Smooth muscle cell (in vitro differentiated cells): Measurements from ENCODE around the gene RAB11FIP3. TPM values are rescaled to one million over a fixed set of nuclear protein-coding genes. Genes with fewer than 3 reads are reported as not detected.

ENCODE experiments used
- DNase-seq: peaks from one replicate; lab custom pipeline; 2025; ENCODE audit not compliant: unreplicated experiment; lab: John Stamatoyannopoulos, UW
- H2AFZ ChIP-seq: fragments of 200-600 bp; sonication (generic); 2 replicates; pipeline ENCODE4 v1.6.0; 2016; ENCODE audit warnings: antibody characterized with exemption, low read depth, mild to moderate bottlenecking
- H3F3A ChIP-seq: fragments of 200-600 bp; sonication (generic); 2 replicates; pipeline ENCODE4 v1.6.0; 2017; ENCODE audit warnings: antibody characterized with exemption, low read depth
- H3K27ac ChIP-seq: fragments of 200-600 bp; sonication (generic); 2 replicates; pipeline ENCODE4 v1.5.1; 2016; ENCODE audit warnings: low read depth, mild to moderate bottlenecking
- H3K27me3 ChIP-seq: fragments of 200-600 bp; sonication (generic); 2 replicates; pipeline ENCODE4 v1.6.1; 2016; ENCODE audit warnings: low read depth, mild to moderate bottlenecking
- H3K36me3 ChIP-seq: fragments of 200-600 bp; sonication (generic); 2 replicates; pipeline ENCODE4 v1.5.1; 2016; ENCODE audit warnings: low read depth
- H3K4me1 ChIP-seq: fragments of 200-600 bp; sonication (generic); 2 replicates; pipeline ENCODE4 v1.5.1; 2016; ENCODE audit warnings: low read depth
- H3K4me2 ChIP-seq: fragments of 200-600 bp; sonication (generic); 2 replicates; pipeline ENCODE4 v1.6.0; 2016; ENCODE audit warnings: mild to moderate bottlenecking
- H3K4me3 ChIP-seq: fragments of 200-600 bp; sonication (generic); 2 replicates; pipeline ENCODE4 v1.5.1; 2016; ENCODE audit warnings: mild to moderate bottlenecking
- H3K79me2 ChIP-seq: fragments of 200-600 bp; sonication (generic); 2 replicates; pipeline ENCODE4 v1.6.0; 2016; ENCODE audit warnings: low read depth, mild to moderate bottlenecking
- H3K9ac ChIP-seq: fragments of 200-600 bp; sonication (generic); 2 replicates; pipeline ENCODE4 v1.6.0; 2016; ENCODE audit warnings: low read depth
- H3K9me3 ChIP-seq: fragments of 200-600 bp; sonication (generic); replicated peaks from 2 replicates; pipeline ENCODE4 v1.5.1; 2016; ENCODE audit warnings: low read depth
- H4K20me1 ChIP-seq: fragments of 200-600 bp; sonication (generic); 2 replicates; pipeline ENCODE4 v1.6.0; 2016; ENCODE audit warnings: low read depth
- WGBS: methylation state at CpG from one replicate; pipeline ENCODE4 v1.1.7; 2016; ENCODE audit warnings: low lambda C conversion rate; 5-methylcytosine and 5-hydroxymethylcytosine counted together
- polyA plus RNA-seq: library from polyadenylated mRNA; unstranded; fragments of >200 nt; fragmentation: Nextera tagmentation; extraction: Ambion mirVana; gene quantifications from 2 replicates; pipeline ENCODE4 v1.2.1, GENCODE V29; 2016
- total RNA-seq: library from RNA; depleted of rRNA; stranded (reverse); fragments of >200 nt; gene quantifications from 2 replicates; pipeline ENCODE4 v1.2.3, GENCODE V29; 2014
- TF ChIP-seq, protein P1 (sequence below): fragments of 200-600 bp; sonication (generic); IDR thresholded peaks from 2 replicates; pipeline ENCODE4 v1.5.1; 2017; ENCODE audit warnings: borderline replicate concordance, mild to moderate bottlenecking, antibody characterized with exemption; ENCODE audit not compliant: insufficient read depth, poor library complexity, severe bottlenecking

Gene RAB11FIP3
- total and polyA plus RNA-seq, 2 experiments from 2014 or later, result 19.5 to 20.4 TPM

DNA sequence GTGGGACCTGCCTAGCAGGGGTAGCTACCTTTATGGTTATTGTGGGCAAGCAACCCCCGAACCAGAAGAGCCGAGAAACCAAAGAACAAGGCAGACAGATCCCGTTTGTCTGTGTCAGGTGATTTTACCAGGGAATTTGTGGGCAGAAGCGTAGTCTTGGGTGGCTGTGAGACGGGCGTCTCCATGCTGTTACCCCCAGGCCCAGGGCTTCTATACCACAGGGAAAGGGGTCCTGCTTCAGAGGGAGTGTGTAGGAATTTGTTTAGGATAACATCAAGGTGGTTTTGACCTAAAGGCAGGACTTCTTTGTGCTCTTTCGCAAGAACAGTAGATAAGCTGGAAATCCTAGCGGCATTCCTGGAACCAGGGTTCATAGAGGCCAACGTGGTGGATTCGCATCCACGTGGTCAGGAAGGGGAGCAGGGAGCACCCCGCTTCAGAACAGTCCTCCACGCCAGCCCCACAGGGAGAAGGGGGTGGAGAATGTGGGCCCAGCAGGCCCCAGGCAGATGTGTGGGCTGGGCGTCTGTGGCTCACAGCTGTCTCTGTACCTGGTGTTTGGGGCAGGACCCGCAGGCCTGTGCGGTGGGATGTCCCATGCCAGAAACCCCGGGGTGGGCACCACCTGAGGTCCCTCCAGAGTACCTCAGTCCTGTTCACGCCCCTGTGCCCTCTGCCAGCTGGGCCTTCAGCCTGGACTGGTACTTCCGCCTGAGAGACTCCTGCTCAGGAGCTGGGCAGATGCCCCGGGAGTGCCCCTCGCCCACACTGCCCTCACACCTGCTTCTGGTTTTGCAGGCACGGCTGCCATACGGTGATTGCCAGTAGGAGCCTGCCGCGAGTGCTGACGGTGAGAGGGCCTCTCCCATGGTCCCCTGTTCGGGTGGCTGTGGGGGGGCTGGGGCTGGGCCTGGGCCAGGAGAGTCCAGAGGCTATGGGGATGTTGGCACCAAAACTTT lies 19.6 kb upstream of the RAB11FIP3 start:
- Histone ChIP-seq H3K36me3 (no peaks in the 10 kb centered on the region), H3F3A (peaks cover 1% of the 10 kb centered on the region), H2AFZ (no peak overlapping the region), H3K27me3 (no peaks in the 10 kb centered on the region), H3K4me2 (no peak overlapping the region), H3K9me3 (no peaks in the 10 kb centered on the region), H3K27ac (no peak overlapping the region), H4K20me1 (no peaks in the 10 kb centered on the region), H3K4me1 (no peaks in the 10 kb centered on the region), H3K4me3 (no peak overlapping the region), H3K79me2 (no peaks in the 10 kb centered on the region), H3K9ac (no peak overlapping the region)
- 95% methylated on average over 27 of the region's 27 CpGs for WGBS
- DNase-seq, result no peak
- TF ChIP-seq, protein P1, sequence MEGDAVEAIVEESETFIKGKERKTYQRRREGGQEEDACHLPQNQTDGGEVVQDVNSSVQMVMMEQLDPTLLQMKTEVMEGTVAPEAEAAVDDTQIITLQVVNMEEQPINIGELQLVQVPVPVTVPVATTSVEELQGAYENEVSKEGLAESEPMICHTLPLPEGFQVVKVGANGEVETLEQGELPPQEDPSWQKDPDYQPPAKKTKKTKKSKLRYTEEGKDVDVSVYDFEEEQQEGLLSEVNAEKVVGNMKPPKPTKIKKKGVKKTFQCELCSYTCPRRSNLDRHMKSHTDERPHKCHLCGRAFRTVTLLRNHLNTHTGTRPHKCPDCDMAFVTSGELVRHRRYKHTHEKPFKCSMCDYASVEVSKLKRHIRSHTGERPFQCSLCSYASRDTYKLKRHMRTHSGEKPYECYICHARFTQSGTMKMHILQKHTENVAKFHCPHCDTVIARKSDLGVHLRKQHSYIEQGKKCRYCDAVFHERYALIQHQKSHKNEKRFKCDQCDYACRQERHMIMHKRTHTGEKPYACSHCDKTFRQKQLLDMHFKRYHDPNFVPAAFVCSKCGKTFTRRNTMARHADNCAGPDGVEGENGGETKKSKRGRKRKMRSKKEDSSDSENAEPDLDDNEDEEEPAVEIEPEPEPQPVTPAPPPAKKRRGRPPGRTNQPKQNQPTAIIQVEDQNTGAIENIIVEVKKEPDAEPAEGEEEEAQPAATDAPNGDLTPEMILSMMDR, result no peak

DNA sequence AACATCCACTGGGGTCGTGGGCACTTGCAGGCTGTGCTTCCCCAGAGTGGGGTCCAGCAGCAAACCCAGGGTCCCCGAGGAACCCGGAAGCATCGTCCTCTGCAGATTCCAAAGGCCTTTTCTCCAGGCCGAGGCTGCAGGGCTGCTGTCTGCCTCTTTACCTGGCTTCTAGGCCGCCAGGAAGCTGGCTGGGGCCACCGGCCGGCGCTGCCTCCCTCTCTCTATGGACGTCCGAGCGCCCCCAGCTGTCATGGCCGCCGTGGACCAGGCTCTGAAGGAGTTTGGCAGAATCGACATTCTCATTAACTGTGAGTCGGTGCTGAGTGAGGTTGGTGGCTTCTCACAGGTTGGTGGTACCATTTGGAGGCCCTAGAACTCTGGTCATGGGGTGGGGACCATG lies 18.2 kb upstream of the RAB11FIP3 start:
- TF ChIP-seq, protein P1, result no peak
- no peak overlapping the region for H3K4me3 ChIP-seq
- WGBS, result 96% methylated on average over 16 of the region's 16 CpGs
- H3K9ac ChIP-seq, result no peak overlapping the region
- H3F3A ChIP-seq, result no peaks in the 10 kb centered on the region
- no peak for DNase-seq
- H4K20me1 ChIP-seq, result no peaks in the 10 kb centered on the region
- H3K4me1 ChIP-seq, result no peaks in the 10 kb centered on the region
- H3K27ac ChIP-seq, result no peak overlapping the region
- no peaks in the 10 kb centered on the region for H3K79me2 ChIP-seq
- no peaks in the 10 kb centered on the region for H3K27me3 ChIP-seq
- H2AFZ ChIP-seq, result no peak overlapping the region
- no peaks in the 10 kb centered on the region for H3K36me3 ChIP-seq
- H3K9me3 ChIP-seq, result no peaks in the 10 kb centered on the region
- H3K4me2 ChIP-seq, result no peak overlapping the region

DNA sequence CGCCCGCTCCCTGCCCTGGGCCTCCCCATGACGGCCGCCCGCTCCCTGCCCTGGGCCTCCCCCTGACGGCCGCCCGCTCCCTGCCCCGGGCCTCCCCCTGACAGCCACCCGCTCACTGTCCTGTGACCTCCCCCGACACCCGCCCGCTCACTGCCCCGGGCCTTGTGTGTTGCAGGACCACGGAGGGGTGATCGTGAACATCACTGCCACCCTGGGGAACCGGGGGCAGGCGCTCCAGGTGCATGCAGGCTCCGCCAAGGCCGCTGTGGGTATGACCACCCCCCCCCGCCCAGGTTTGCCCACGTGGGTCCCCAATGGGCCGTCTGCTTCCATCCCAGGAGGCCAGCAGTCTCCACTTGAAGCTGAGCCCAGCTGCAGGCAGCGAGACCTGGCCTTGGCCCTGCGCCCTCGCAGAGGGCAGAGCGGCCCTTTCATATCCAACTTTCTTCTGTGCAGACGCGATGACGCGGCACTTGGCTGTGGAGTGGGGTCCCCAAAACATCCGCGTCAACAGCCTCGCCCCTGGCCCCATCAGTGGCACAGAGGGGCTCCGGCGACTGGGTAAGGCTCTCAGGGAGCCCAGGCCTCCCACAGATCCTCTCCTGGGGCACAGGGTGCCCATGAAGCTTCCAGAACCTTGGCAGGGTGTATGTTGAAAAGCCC lies 14.8 kb upstream of the RAB11FIP3 start:
- WGBS, result 94% methylated on average over 22 of the region's 36 CpGs
- no peak overlapping the region for H3K4me2 ChIP-seq
- TF ChIP-seq, protein P1, result no peak
- H3K27me3 ChIP-seq, result no peaks in the 10 kb centered on the region
- H4K20me1 ChIP-seq, result no peaks in the 10 kb centered on the region
- H3K27ac ChIP-seq, result no peak overlapping the region
- H3K36me3 ChIP-seq, result no peaks in the 10 kb centered on the region
- H3K4me3 ChIP-seq, result no peak overlapping the region
- H3K4me1 ChIP-seq, result no peaks in the 10 kb centered on the region
- H3F3A ChIP-seq, result no peaks in the 10 kb centered on the region
- H3K9me3 ChIP-seq, result no peaks in the 10 kb centered on the region
- H3K79me2 ChIP-seq, result no peaks in the 10 kb centered on the region
- no peak for DNase-seq
- H3K9ac ChIP-seq, result no peak overlapping the region
- no peak overlapping the region for H2AFZ ChIP-seq
